Measurements from ENCODE around the gene SNRNP70. TPM values are rescaled to one million over a fixed set of nuclear protein-coding genes. Genes with fewer than 3 reads are reported as not detected.

The SNRNP70 gene
- total and polyA plus RNA-seq, 2 of the 13 experiments (the other 11 are each of a cell fraction or from before 2014, with no cell fraction given): 150 to 210 TPM

DNA sequence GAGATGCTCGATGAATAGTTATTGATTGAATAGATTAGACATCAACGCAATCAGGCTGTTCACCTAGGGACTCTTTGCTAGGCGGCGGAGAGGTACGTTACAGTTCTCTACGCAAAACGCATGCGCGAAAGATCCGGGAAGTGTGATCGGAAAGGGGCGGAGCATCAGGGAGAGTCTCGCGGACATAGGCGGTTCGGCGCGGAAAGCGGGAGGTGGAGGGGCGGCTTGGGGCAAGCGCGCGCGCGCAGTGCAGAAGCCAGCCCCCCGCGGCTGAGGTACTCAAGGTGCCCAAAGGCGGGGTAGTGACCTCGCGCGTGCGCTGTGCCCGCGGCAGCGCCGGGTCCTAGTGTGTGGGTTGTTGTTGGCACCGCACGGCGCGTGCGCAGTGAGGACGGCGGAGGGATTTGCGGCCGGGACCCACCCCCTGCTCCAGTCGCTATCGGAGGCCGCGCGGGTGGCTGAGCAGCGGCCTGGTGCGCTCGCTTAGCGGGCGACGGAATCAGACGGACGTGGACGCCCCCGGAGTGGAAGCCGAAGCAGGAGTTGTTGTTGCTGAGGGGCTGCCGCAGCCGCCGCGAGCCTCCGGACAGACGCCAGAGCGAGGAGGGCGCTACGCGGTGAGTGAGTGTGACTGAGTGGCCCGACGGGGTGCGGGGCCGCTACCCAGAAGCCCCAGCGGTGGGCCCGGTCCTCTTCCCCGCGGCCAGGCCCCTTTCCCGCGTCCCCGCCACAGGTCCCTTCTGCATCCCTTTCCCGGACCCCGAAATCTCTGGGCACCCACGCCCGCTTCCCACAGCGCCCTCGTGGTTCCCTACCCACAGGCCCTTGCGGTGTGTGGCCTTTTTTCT, at the start of gene SNRNP70 (continued):
- TF ChIP-seq, protein P1, sequence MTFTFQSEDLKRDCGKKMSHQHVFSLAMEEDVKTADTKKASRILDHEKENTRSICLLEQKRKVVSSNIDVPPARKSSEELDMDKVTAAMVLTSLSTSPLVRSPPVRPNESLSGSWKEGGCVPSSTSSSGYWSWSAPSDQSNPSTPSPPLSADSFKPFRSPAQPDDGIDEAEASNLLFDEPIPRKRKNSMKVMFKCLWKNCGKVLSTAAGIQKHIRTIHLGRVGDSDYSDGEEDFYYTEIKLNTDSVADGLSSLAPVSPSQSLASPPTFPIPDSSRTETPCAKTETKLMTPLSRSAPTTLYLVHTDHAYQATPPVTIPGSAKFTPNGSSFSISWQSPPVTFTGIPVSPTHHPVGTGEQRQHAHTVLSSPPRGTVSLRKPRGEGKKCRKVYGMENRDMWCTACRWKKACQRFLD (CRISPR knock-in tag; IDR thresholded peaks at IDR 0.05; ENCODE audit: borderline replicate concordance): no peak
- no peak for TF ChIP-seq ZNF138 (CRISPR knock-in tag; IDR thresholded peaks at IDR 0.05; ENCODE audit: low read depth)
- TF ChIP-seq MEIS2 (CRISPR knock-in tag; IDR thresholded peaks at IDR 0.05): peak; percentile 80
- no peak for TF ChIP-seq DNMT1 (CRISPR knock-in tag; IDR thresholded peaks at IDR 0.05)
- no peak for TF ChIP-seq ZNF468 (CRISPR knock-in tag; IDR thresholded peaks at IDR 0.05)
- TF ChIP-seq PHB2 (IDR thresholded peaks at IDR 0.05; ENCODE audit: partially characterized antibody): no peak
- TF ChIP-seq, protein P2, sequence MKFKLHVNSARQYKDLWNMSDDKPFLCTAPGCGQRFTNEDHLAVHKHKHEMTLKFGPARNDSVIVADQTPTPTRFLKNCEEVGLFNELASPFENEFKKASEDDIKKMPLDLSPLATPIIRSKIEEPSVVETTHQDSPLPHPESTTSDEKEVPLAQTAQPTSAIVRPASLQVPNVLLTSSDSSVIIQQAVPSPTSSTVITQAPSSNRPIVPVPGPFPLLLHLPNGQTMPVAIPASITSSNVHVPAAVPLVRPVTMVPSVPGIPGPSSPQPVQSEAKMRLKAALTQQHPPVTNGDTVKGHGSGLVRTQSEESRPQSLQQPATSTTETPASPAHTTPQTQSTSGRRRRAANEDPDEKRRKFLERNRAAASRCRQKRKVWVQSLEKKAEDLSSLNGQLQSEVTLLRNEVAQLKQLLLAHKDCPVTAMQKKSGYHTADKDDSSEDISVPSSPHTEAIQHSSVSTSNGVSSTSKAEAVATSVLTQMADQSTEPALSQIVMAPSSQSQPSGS (CRISPR knock-in tag; IDR thresholded peaks at IDR 0.05): peak; percentile 45
- TF ChIP-seq NFIC (IDR thresholded peaks at IDR 0.05; ENCODE audit: low read length): no peak; the same call in 1 of the 2 replicates
- no peak for TF ChIP-seq ZNF225 (CRISPR knock-in tag; IDR thresholded peaks at IDR 0.05)
- TF ChIP-seq SOX6 (IDR thresholded peaks at IDR 0.05): no peak
- TF ChIP-seq SOX6 (CRISPR knock-in tag; IDR thresholded peaks at IDR 0.05): peak; percentile 67
- TF ChIP-seq RFX5 (IDR thresholded peaks at IDR 0.05; ENCODE audit: low read depth, low read length): no peak
- TF ChIP-seq AGO2 (optimal IDR thresholded peaks at IDR 0.05; ENCODE audit: low read depth, low read length): peak; percentile 94
- TF ChIP-seq POLR2AphosphoS5 (IDR thresholded peaks at IDR 0.05; ENCODE audit: low read depth, low read length): peak; percentile 79
- no peak; the same call in 1 of the 2 replicates for TF ChIP-seq REPIN1 (CRISPR knock-in tag; IDR thresholded peaks at IDR 0.05; ENCODE audit: borderline replicate concordance, low read depth)
- peak; percentile 89 for TF ChIP-seq MXD1 (CRISPR knock-in tag; IDR thresholded peaks at IDR 0.05)
